GM12892 (cell line): ENCODE data around the gene GRAP2.

Source experiments
- POLR2A ChIP-seq: IDR thresholded peaks from 2 replicates; pipeline ENCODE4 v1.6.1; 2011; ENCODE audit warnings: low read depth, low read length, control low read depth
- POLR2AphosphoS5 ChIP-seq: IDR thresholded peaks from 2 replicates; pipeline ENCODE4 v1.6.1; 2011; ENCODE audit warnings: low read depth, low read length, control low read depth
- TAF1 ChIP-seq: IDR thresholded peaks from 2 replicates; pipeline ENCODE4 v1.6.1; 2011; ENCODE audit warnings: low read depth, mild to moderate bottlenecking, control low read depth, low read length, borderline replicate concordance

- no peak for TF ChIP-seq POLR2AphosphoS5
- no peak for TF ChIP-seq TAF1
- no peak for TF ChIP-seq POLR2A
Observed at GRCh38 chr22:39970742-39971141, 69.9 kb downstream of the GRAP2 start.
